Measurements from ENCODE around the gene PDCD1.
"Not testable (repeated sequence)": the region's sequence is repeated elsewhere in the genome, so short reads cannot be mapped to it uniquely, and the experiment has no call there.

Gene PDCD1

GRCh38 chr2:241809383-241810306 is 49.0 kb downstream of the PDCD1 start:
- DNase-seq (ENCODE audit: extremely low spot score), result peak; percentile 18
- ChIA-PET POLR2A (no interaction called here), CTCF (no interaction called here)
- TF ChIP-seq, protein P1, sequence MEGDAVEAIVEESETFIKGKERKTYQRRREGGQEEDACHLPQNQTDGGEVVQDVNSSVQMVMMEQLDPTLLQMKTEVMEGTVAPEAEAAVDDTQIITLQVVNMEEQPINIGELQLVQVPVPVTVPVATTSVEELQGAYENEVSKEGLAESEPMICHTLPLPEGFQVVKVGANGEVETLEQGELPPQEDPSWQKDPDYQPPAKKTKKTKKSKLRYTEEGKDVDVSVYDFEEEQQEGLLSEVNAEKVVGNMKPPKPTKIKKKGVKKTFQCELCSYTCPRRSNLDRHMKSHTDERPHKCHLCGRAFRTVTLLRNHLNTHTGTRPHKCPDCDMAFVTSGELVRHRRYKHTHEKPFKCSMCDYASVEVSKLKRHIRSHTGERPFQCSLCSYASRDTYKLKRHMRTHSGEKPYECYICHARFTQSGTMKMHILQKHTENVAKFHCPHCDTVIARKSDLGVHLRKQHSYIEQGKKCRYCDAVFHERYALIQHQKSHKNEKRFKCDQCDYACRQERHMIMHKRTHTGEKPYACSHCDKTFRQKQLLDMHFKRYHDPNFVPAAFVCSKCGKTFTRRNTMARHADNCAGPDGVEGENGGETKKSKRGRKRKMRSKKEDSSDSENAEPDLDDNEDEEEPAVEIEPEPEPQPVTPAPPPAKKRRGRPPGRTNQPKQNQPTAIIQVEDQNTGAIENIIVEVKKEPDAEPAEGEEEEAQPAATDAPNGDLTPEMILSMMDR (IDR thresholded peaks at IDR 0.05; ENCODE audit: control extremely low read depth, extremely low read depth, low read depth, missing control alignments), result no peak

DNA sequence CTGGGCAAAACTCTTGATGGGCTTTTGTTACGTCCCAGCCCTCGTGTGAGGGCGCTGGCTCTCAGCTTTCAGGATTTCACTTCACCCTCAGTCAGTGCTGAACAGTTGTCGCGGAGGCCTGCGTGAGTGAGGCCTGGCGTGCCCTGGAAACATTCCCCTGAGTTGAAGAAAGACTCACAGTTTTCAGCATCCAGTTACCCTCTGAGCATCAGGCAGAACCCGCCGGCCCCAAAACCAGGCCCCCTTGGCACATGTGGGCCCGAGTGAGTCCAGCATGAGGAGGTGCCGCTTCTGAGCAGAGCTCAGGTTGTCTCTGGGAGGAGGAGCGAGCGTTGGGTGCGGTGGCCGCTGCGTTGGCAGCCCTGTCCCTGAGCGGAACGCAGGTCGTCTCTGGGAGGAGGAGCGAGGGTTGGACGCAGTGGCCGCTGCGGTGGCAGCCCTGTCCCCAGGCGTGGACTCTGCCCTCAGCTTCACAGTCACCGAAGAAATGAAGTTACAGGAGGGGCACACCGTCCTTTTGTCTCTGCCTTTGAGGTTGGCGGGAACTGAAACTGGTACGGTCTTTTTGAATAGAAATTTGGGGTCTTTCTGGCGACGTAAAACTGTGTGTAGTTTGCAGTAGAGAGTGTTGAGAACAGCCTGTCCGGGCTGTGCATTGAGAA is 49.8 kb downstream of the PDCD1 start, which contains the start of gene NEU4:
Gene NEU4, plus strand, starts transcription at position 473 of the 662 bp plus-strand sequence. CDS start 5,292 bp downstream, outside the sequence.
- DNase-seq (ENCODE audit: extremely low spot score), result no peak
- TF ChIP-seq, protein P1 (IDR thresholded peaks at IDR 0.05; ENCODE audit: control extremely low read depth, extremely low read depth, low read depth, missing control alignments), result no peak
- POLR2A ChIA-PET, result no interaction called here
- CTCF ChIA-PET, result no interaction called here

- TF ChIP-seq, protein P1 (IDR thresholded peaks at IDR 0.05; ENCODE audit: control extremely low read depth, extremely low read depth, low read depth, missing control alignments), result no peak
- DNase-seq (ENCODE audit: extremely low spot score), result no peak
- ChIA-PET POLR2A (no interaction called here), CTCF (no interaction called here)
These were observed 50.5 kb downstream of the PDCD1 start for GRCh38 chr2:241808051-241808720.

DNA sequence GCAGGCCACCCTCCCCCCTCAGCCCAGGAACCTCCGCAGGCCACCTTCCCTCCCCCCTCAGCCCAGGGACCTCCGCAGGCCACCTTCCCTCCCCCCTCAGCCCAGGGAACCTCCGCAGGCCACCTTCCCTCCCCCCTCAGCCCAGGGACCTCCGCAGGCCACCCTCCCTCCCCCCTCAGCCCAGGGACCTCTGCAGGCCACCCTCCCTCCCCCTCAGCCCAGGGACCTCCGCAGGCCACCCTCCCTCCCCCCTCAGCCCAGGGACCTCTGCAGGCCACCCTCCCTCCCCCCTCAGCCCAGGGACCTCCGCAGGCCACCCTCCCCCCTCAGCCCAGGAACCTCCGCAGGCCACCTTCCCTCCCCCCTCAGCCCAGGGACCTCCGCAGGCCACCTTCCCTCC is 52.5 kb downstream of the PDCD1 start:
- CTCF ChIA-PET; DNase-seq (ENCODE audit: extremely low spot score); POLR2A ChIA-PET: not testable (repeated sequence)

DNA sequence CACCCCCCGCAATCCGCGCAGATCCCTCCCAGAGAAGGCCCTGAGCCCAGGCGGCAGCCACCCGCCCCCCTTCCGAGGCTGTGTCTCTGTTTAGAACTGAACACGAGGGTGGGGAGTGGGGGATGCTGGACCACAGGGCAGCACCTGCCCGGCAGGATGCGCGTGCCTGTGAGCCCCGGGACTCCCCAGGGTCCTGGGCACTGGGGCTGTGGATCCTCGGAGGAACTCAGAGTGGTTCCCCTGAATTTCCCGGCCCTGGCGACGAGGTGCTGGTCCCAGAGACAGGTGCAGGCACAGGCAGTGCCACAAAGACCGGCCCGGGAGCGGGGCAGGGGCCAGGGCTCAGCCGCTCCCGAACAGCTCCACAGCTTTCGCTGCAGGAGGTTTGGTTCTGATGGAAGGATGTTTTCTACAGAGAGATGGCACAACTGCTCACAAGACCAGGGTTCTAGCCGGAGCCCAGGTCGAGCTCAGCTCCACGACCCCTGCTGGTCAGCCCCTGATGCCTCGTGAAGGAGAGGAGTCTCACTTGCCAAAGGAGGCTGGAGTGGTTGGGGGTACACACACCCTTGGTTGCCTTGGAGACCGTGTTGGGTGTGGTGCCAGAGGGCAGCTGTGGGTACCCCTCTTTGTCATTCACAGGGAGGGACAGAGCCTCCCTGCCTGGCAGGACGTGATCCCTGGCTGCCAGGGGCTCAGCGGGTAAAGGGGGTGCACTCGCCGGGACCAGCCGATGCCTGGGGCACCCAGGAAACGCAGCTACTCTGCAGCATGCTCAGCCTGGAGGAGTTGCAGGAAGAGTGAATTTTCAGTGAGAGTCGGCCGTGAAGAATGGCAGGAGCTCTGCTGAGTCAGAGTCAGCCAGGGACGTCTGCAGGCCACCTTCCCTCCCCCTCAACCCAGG is 54.1 kb downstream of the PDCD1 start:
- ChIA-PET POLR2A (interaction anchor here (0.6 kb wide), 2 partner anchors 12 to 13 kb away, joined by 3 to 6 read pairs; no protein-coding TSS in a partner anchor), CTCF (interaction anchor here (1.0 to 1.9 kb wide), 5 partner anchors 8 to 63 kb away, joined by 3 to 4 read pairs (median 4); no protein-coding TSS in a partner anchor)
- DNase-seq (ENCODE audit: extremely low spot score), result peak; percentile 55
- TF ChIP-seq, protein P1 (IDR thresholded peaks at IDR 0.05; ENCODE audit: control extremely low read depth, extremely low read depth, low read depth, missing control alignments), result peak; percentile 20

All from GM10248 (cell line).